Astrocyte of the cerebellum (primary cell): ENCODE results near the gene ING2.

Experiments used
- DNase-seq: peaks from one replicate; pipeline ENCODE4 v3.0.0-alpha.2; 2011; ENCODE audit warnings: low read depth
- H3K4me3 ChIP-seq: 2 replicates; pipeline ENCODE4 v1.5.1; 2011; ENCODE audit warnings: mild to moderate bottlenecking, low read depth, low read length, moderate library complexity
- in situ Hi-C: cut with HindIII; loops from 2 replicates; pipeline ENCODE4 v1.10.0; 2017; ENCODE audit warnings: low sequenced_read_pairs
- TF ChIP-seq, protein P1 (sequence below): IDR thresholded peaks from 2 replicates; pipeline ENCODE4 v1.5.1; 2012; ENCODE audit warnings: low read length, low read depth, moderate library complexity, mild to moderate bottlenecking; ENCODE audit errors: missing control alignments

The ING2 gene

DNA sequence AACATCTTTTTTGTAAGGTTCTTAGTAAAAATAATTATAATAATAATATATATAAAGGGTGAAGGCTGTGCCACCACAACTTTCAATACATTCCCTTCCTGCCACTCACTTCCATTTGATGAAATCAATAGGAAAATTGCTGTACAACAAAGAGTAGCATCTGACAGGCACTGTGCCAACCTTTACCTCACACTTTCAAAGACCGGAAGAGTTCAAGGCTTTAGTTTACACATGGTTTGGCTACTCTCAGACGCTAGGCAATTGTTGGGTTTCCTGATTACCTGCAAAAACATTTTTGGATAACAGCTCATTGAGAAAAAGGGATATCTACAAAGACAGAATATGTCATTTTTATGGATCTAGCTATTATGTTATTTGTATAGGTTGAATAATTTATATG, 5.5 kb upstream of the ING2 start:
- DNase-seq, result no peak

DNA sequence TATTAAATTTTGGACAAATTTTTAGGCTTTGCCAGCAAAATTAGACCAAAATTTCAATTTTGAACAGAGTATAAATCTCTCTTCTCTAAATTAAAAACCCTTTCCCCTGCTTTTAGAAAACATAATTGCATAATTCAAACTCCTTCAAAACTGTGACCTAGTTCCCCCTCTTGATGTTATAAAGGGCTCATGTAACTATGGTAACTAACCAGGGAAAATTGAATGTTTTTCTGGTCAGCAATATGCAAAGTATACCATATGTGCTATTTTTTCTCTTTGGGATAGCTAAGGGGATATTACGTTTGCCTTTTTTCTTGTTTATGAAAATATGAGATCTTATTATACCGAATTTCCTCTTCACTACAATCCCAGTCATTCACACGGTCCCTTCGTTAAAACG, 5.1 kb upstream of the ING2 start:
- TF ChIP-seq, protein P1, sequence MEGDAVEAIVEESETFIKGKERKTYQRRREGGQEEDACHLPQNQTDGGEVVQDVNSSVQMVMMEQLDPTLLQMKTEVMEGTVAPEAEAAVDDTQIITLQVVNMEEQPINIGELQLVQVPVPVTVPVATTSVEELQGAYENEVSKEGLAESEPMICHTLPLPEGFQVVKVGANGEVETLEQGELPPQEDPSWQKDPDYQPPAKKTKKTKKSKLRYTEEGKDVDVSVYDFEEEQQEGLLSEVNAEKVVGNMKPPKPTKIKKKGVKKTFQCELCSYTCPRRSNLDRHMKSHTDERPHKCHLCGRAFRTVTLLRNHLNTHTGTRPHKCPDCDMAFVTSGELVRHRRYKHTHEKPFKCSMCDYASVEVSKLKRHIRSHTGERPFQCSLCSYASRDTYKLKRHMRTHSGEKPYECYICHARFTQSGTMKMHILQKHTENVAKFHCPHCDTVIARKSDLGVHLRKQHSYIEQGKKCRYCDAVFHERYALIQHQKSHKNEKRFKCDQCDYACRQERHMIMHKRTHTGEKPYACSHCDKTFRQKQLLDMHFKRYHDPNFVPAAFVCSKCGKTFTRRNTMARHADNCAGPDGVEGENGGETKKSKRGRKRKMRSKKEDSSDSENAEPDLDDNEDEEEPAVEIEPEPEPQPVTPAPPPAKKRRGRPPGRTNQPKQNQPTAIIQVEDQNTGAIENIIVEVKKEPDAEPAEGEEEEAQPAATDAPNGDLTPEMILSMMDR, result no peak
- DNase-seq, result no peak
- no peak overlapping the region for H3K4me3 ChIP-seq
- in situ Hi-C loops, result no loop called here

More for the DNA sequence above, 5.5 kb upstream of the ING2 start:
- H3K4me3 ChIP-seq, result no peak overlapping the region
- in situ Hi-C loops, result no loop called here
- TF ChIP-seq, protein P1, result no peak

DNA sequence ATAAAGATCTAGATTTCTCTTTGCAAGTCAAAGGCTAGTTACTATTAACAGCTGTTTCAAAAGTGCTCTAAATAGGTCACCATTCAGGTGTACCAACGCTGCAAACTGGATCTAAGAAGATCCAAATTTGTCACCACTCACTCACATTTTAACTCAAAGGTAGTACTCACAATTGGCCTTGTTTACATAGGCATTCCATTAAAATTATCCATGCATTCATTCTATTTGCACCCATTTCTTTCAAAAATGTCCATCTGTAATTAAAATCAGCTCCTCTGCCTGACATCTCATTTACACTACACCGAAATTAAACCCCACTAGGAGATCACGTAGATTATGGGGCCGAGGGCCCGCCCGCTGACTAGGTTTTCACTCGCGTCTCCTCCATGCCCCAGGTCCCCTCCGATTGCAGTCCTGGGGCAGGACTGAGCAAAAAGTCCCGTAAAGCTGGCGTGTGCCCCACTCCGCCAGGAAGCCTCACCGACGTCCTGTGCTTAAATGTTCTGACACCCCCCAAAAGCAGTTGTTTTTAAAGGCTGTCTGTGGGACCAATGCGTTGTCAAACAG, 1.3 kb upstream of the ING2 start:
- no peak for DNase-seq
- TF ChIP-seq, protein P1, result no peak
- peak overlapping the region; percentile 59 for H3K4me3 ChIP-seq
- in situ Hi-C loops, result no loop called here

DNA sequence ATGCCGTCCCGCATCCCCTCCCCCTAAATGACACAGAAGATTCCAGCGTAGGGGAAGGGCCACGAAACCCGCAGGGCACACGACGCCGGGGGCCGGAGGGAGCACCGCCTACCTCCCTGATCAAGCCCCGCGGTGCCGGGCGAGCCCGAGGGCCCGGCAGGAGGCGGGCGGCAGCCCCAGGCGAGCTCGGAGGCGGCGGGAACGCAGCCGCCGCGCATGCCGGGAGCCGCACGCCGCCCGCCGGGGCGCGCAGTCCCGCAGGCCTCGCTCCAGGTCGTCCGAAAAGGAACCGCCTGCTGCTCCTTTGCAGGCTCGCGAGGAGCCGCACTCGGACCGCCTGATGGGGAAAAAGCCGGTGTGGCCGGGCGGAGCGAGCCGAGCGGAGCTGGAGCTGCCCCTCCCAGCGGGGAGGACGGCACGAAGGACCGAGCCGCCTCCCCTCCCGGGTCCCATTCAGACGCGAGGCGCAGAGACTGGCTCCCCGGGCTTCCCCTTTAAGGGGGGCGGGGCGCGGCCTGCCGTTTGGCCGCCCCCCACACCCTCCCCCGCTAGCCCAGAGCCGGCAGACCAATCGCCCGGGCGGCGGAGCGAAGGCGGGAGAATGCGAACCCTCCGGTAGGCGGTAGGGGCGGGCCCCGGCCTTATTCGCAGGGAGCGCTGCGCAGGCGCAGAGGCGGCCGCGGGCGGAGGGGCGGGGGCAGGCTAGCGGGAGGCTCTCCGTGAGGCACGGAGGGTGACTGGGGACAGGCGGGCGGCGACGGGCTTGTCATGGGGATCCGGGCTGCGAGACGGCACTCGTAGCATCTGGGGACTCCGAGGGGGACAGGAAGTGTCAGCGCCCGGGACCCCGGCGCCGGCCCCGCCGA, 561 bp upstream of the ING2 start:
- peak overlapping the region; percentile 59 for H3K4me3 ChIP-seq
- DNase-seq, result peak; percentile 93
- in situ Hi-C loops, result no loop called here
- TF ChIP-seq, protein P1, result no peak

DNA sequence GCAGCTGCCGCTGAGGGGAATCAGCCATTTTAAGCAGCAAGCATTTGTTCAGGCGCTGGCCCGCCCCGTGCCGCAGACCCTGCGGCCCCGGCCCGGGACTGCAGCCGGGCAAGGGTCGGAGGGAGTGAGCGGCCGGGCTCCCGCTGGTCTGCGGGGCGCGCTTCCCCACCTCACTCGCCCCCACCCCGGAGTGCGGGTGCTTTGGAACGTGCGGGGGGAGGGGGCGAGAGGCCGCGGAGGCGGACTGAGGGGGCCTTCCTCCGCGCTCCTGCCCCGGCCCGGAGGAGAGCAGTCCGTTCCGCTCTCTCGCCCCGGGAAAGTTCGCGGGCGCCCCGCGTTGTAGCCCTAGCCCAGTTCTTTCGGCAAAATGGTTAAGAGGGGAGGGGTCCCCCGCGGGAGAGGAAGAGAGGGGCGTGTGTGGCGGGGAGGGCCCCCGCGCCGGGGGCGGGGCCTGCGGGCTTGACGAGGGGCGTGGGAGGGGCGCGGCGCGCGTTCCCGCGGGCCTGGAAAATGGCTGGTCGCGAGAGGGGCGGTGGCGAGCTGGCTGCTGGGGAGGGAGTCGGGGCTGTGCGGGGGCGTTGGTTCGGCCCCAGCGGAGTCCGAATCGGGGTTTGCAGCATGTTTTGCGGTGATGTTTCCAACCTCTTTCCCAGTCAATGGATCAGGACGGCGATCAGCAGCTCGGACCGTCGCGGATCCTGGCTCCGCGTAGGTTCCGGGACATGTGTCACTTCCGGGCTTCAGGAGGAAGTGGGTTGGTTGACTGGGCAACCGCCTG, 942 bp downstream of the ING2 start:
- TF ChIP-seq, protein P1, result no peak
- DNase-seq, result peak; percentile 65
- peak overlapping the region; percentile 59 for H3K4me3 ChIP-seq
- in situ Hi-C loops, result no loop called here

DNA sequence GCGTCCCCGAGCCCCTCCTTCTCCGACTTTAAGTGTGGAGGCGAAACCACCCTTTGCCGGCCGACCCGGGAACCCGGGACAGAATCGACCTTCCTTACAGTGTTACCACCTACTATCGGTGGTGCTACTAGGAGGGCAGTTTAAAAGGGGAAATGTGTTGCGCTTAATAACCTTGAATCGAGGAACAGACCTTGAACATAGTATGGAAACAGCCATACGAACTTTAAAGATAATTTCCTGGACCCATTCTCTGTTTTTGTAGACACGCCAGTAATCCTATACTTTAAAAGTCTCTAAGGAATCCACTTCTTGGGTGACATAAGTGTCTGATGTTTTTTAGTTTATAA, 1.5 kb downstream of the ING2 start:
- TF ChIP-seq, protein P1, result no peak
- no peak for DNase-seq
- peak overlapping the region; percentile 59 for H3K4me3 ChIP-seq
- in situ Hi-C loops, result no loop called here
